K562 (cell line): ENCODE results near the gene SLC15A3. TPM values are rescaled to one million over a fixed set of nuclear protein-coding genes. Genes with fewer than 3 reads are reported as not detected.

Experiments used
- ATAC-seq: fragments of 200-7000 bp; cut with Tn5 transposase; 3 replicates; pipeline ENCODE4 v1.9.1; 2020; ENCODE audit warnings: moderate library complexity
- BruUV-seq: library from RNA; stranded (reverse); fragments of 400-500 nt; replicated peaks from 2 replicates; lab custom pipeline; 2021; lab: Mats Ljungman, UMichigan
- CTCF ChIA-PET: fragments of 300-600 bp; formaldehyde crosslinking; extraction: SDS; loops from one replicate; lab custom pipeline; 2021; ENCODE audit warnings: low intra/inter-chr PET ratio; lab: Yijun Ruan, JAX
- POLR2A ChIA-PET: fragments of 300-600, 350-650 bp; sonication (Branson Sonifier 250); formaldehyde crosslinking; extraction: SDS; loops from one replicate; lab custom pipeline; 2021; ENCODE audit warnings: antibody characterized with exemption, inconsistent platforms; lab: Yijun Ruan, JAX
- DNase-seq, 4 experiments: peaks; one replicate each; pipeline versions ENCODE4 v3.0.0 to v3.0.0-alpha.2; 2011 to 2018; ENCODE audit warnings: low spot score in 3 of 4, mixed read lengths in 3 of 4; ENCODE audit errors: extremely low read depth in 1 of 4
- FAIRE-seq: peaks from 2 replicates; lab custom pipeline; 2011; peaks lifted over from hg19 to GRCh38; lab: Jason Lieb, UNC
- H2AFZ ChIP-seq: 2 replicates; pipeline ENCODE4 v1.6.0; 2011; ENCODE audit warnings: low read depth, low read length, control low read depth, inconsistent platforms
- H3K27ac ChIP-seq: fragments of 200-600 bp; 3 replicates; pipeline ENCODE4 v1.8.0; 2011; ENCODE audit warnings: low read depth, mild to moderate bottlenecking, control low read depth, inconsistent platforms, low read length, moderate library complexity, mixed read lengths; ENCODE audit errors: extremely low read depth
- H3K27me3 ChIP-seq, 2 experiments: fragments of 300-600 bp in 1 of 2; 2 replicates in 1 of 2; 3 replicates in 1 of 2; pipeline versions ENCODE4 v1.6.0 to v1.8.0; 2011; ENCODE audit warnings: inconsistent platforms in 2 of 2, low read length in 2 of 2, mild to moderate bottlenecking in 1 of 2, mixed read lengths in 1 of 2, moderate library complexity in 1 of 2; ENCODE audit not compliant: control insufficient read depth in 2 of 2, insufficient read depth in 2 of 2
- H3K36me3 ChIP-seq: fragments of 300-600 bp; 3 replicates; pipeline ENCODE4 v1.8.0; 2011; ENCODE audit warnings: mild to moderate bottlenecking, low read length, inconsistent platforms; ENCODE audit not compliant: control insufficient read depth, insufficient read depth
- H3K4me1 ChIP-seq, 2 experiments: fragments of 200-600 bp in 1 of 2; replicated peaks in 1 of 2; 2 replicates in 1 of 2; 3 replicates in 1 of 2; pipeline versions ENCODE4 v1.5.1 to v1.8.0; 2011; ENCODE audit warnings: inconsistent platforms in 2 of 2, low read length in 2 of 2, mild to moderate bottlenecking in 1 of 2, mixed read lengths in 1 of 2, moderate library complexity in 1 of 2; ENCODE audit not compliant: control insufficient read depth in 2 of 2, insufficient read depth in 2 of 2
- H3K4me2 ChIP-seq: 2 replicates; pipeline ENCODE4 v1.6.1; 2011; ENCODE audit warnings: low read length, control low read depth, inconsistent platforms, mixed read lengths; ENCODE audit not compliant: insufficient read depth
- H3K4me3 ChIP-seq: fragments of 200-600 bp; sonication (generic), shearing (Covaris generic); 2 replicates; pipeline ENCODE4 v1.5.1; 2016; ENCODE audit warnings: control low read depth, inconsistent platforms
- H3K79me2 ChIP-seq: fragments of 200-600 bp; 3 replicates; pipeline ENCODE4 v1.8.0; 2011; ENCODE audit warnings: low read length, inconsistent platforms; ENCODE audit not compliant: control insufficient read depth, insufficient read depth
- H3K9ac ChIP-seq, 2 experiments: 2 replicates each; pipeline versions ENCODE4 v1.6.0 to v1.6.1; 2011; ENCODE audit warnings: low read depth in 2 of 2, low read length in 2 of 2, control low read depth in 1 of 2, inconsistent platforms in 1 of 2, mild to moderate bottlenecking in 1 of 2, mixed read lengths in 1 of 2; ENCODE audit not compliant: insufficient read depth in 1 of 2
- H3K9me1 ChIP-seq: one replicate; pipeline ENCODE4 v1.6.0; 2011; ENCODE audit warnings: inconsistent platforms, mild to moderate bottlenecking, low read length, moderate library complexity; ENCODE audit not compliant: control insufficient read depth, insufficient read depth
- H3K9me3 ChIP-seq: replicated peaks from 2 replicates; pipeline ENCODE4 v1.5.1; 2011; ENCODE audit warnings: low read depth, low read length, inconsistent platforms; ENCODE audit not compliant: control insufficient read depth, insufficient read depth
- H4K20me1 ChIP-seq: replicated peaks from 2 replicates; pipeline ENCODE4 v1.6.1; 2011; ENCODE audit warnings: low read length, inconsistent platforms, mixed read lengths; ENCODE audit not compliant: control insufficient read depth, insufficient read depth
- ELF4 ChIP-seq: fragments of 450-650 bp; formaldehyde crosslinking; IDR thresholded peaks from 2 replicates; pipeline ENCODE4 v1.4.0; 2022; ENCODE audit warnings: missing genetic modification characterization
- ESRRA ChIP-seq: fragments of 450-650 bp; IDR thresholded peaks from 2 replicates; pipeline ENCODE4 v1.6.1; 2014; ENCODE audit warnings: low read depth, mild to moderate bottlenecking, moderate library complexity, borderline replicate concordance
- LCOR ChIP-seq: sonication (generic); formaldehyde crosslinking; IDR thresholded peaks from 2 replicates; pipeline ENCODE4 v1.8.0; 2022; ENCODE audit warnings: mild to moderate bottlenecking, missing genetic modification reagents
- MYBL2 ChIP-seq, 2 experiments: fragments of 450-650 bp in 1 of 2; sonication (generic) in 1 of 2; formaldehyde crosslinking in 1 of 2; IDR thresholded peaks; 2 replicates each; pipeline versions ENCODE4 v1.6.1 to v1.8.1; 2017 to 2022; ENCODE audit warnings: borderline replicate concordance in 1 of 2, inconsistent platforms in 1 of 2, low read depth in 1 of 2, mild to moderate bottlenecking in 1 of 2, missing genetic modification reagents in 1 of 2, moderate library complexity in 1 of 2
- RBM15 ChIP-seq: fragments of 200-400 bp; formaldehyde crosslinking; IDR thresholded peaks from 2 replicates; pipeline ENCODE4 v1.6.1; 2018; ENCODE audit warnings: mild to moderate bottlenecking, low read length, moderate library complexity; ENCODE audit not compliant: insufficient read depth
- TARDBP ChIP-seq: fragments of 450-650 bp; IDR thresholded peaks from 2 replicates; pipeline ENCODE4 v1.6.1; 2016
- ZNF586 ChIP-seq: fragments of 450-650 bp; formaldehyde crosslinking; conservative IDR thresholded peaks from 2 replicates; pipeline ENCODE4 v1.4.0; 2020; ENCODE audit warnings: mild to moderate bottlenecking, moderate library complexity
- WGBS: fragments of 100-300 bp; shearing (Covaris generic); methylation state at CpG from one replicate; pipeline ENCODE4 v1.1.6; 2016; ENCODE audit warnings: low coverage, mixed read lengths; ENCODE audit not compliant: insufficient coverage; ENCODE audit errors: missing lambda C conversion rate; 5-methylcytosine and 5-hydroxymethylcytosine counted together
- in situ Hi-C: fragments of 300-500 bp; cut with MboI; formaldehyde crosslinking; loops from 4 replicates; pipeline ENCODE4 v1.15.0; 2018; ENCODE audit warnings: inconsistent platforms, mixed read lengths
- intact Hi-C: fragments of 100-400 bp; cut with micrococcal nuclease; formaldehyde crosslinking; loops from 2 replicates; pipeline ENCODE4 v1.14.2; 2022
- polyA plus RNA-seq, 8 experiments: library from polyadenylated mRNA; depleted of rRNA in 4 of 8; stranded (reverse) in 5 of 8; unstranded in 3 of 8; fragments of >200 nt; fragmentation: Nextera tagmentation in 2 of 8; fragmentation: Illumina TruSeq in 1 of 8; extraction: Ambion mirVana in 2 of 8; extraction: Trizol in 1 of 8; gene quantifications; 2 replicates each; pipeline versions ENCODE4 v1.2.1 to v1.2.3, GENCODE V29; 2011 to 2014; ENCODE audit warnings: inconsistent platforms in 1 of 8, missing spikeins in 1 of 8
- total RNA-seq, 7 experiments: library from RNA; depleted of rRNA in 6 of 7; stranded (reverse); fragments of >200 nt in 6 of 7; fragmentation: Illumina TruSeq in 2 of 7; extraction: Trizol in 2 of 7; gene quantifications; 2 replicates each; pipeline versions ENCODE4 v1.2.1 to v1.2.3, GENCODE V29; 2011 to 2021; ENCODE audit warnings: low replicate concordance in 1 of 7
- TF ChIP-seq, protein P1 (sequence below): sonication (generic); formaldehyde crosslinking; IDR thresholded peaks from 2 replicates; pipeline ENCODE4 v1.8.0; 2022; ENCODE audit warnings: missing genetic modification reagents, mild to moderate bottlenecking, borderline replicate concordance
- TF ChIP-seq, protein P2 (sequence below), 2 experiments: IDR thresholded peaks; 2 replicates each; pipeline ENCODE4 v1.6.1; 2012; ENCODE audit warnings: improper control_type of control experiment in 2 of 2, low read depth in 2 of 2, low read length in 2 of 2, borderline replicate concordance in 1 of 2

SLC15A3 gene
- total and polyA plus RNA-seq, 9 of the 15 experiments (the other 6 are each of a cell fraction or from before 2014, with no cell fraction given) = 0.07 to 0.27 TPM; not detected in 7

DNA sequence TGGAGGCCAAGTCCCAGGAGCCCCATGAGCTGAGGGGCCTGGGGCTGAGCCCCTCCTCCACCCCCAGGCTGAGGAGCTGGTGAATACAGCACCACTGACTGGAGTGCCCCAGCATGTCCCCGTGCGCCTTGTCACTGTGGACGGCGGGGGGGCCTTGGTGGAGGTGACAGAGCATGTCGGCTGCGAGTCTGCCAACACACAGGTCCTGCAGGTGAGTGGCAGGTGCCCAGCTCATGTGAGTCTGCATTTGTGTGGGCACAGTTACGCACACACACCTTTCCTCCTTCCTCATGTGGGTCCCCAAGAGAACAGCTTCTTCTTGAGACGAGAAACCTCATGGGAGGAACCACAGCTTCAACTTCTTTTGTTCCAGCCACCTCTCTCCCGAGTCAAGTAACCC, 20.1 kb downstream of the SLC15A3 start:
- no peak overlapping the region for H3K9ac ChIP-seq

DNA sequence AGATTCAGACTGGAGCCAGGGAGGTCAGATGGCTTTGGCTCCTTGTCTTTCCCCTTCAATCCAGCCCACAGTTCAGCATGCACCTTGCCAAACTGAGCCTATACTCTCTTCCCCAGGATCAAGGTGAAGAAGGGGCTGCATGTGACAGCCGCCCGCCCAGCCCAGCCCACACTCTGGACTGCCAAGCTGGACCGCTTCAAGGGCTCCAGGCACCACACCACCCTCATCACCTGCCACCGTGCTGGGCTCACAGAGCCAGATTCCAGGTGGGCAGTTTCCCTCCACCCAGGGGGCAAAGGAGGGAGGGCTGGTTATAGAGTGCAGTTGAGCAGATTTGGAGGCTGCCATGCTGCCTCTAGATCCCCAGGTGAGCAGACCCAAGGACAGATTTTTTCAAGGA, 21.6 kb downstream of the SLC15A3 start:
- Histone ChIP-seq H3K9me1 (no peaks in the 10 kb centered on the region), H4K20me1 (0 out of 2 replicates have a peak, but pooled peaks cover 15% of the 10 kb centered on the region), H3K36me3 (no peaks in the 10 kb centered on the region), H3K4me3 (no peak overlapping the region), H3K9me3 (no peaks in the 10 kb centered on the region), H3K27me3 (peaks cover 73 to 96% of the 10 kb centered on the region in 2 experiments), H3K27ac (no peak overlapping the region), H3K79me2 (no peaks in the 10 kb centered on the region), H2AFZ (no peak overlapping the region), H3K9ac (no peak overlapping the region), H3K4me2 (no peak overlapping the region), H3K4me1 (peaks cover 0 to 21% of the 10 kb centered on the region in 2 experiments; a peak in 1 of 5 replicates)
- ATAC-seq (no peak), FAIRE-seq (no peak), DNase-seq (no peak)
- in situ Hi-C loops = no loop called here
- TF ChIP-seq, protein P1, sequence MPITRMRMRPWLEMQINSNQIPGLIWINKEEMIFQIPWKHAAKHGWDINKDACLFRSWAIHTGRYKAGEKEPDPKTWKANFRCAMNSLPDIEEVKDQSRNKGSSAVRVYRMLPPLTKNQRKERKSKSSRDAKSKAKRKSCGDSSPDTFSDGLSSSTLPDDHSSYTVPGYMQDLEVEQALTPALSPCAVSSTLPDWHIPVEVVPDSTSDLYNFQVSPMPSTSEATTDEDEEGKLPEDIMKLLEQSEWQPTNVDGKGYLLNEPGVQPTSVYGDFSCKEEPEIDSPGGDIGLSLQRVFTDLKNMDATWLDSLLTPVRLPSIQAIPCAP (CRISPR knock-in tag) = no peak
- TF ChIP-seq ESRRA (no peak), ELF4 (CRISPR knock-in tag) (no peak), ZNF586 (CRISPR knock-in tag) (no peak)
- TF ChIP-seq, protein P2, sequence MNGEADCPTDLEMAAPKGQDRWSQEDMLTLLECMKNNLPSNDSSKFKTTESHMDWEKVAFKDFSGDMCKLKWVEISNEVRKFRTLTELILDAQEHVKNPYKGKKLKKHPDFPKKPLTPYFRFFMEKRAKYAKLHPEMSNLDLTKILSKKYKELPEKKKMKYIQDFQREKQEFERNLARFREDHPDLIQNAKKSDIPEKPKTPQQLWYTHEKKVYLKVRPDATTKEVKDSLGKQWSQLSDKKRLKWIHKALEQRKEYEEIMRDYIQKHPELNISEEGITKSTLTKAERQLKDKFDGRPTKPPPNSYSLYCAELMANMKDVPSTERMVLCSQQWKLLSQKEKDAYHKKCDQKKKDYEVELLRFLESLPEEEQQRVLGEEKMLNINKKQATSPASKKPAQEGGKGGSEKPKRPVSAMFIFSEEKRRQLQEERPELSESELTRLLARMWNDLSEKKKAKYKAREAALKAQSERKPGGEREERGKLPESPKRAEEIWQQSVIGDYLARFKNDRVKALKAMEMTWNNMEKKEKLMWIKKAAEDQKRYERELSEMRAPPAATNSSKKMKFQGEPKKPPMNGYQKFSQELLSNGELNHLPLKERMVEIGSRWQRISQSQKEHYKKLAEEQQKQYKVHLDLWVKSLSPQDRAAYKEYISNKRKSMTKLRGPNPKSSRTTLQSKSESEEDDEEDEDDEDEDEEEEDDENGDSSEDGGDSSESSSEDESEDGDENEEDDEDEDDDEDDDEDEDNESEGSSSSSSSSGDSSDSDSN (IDR thresholded peaks at IDR 0.05; ENCODE audit: borderline replicate concordance in 1 of 2, low read depth in 2 of 2, low read length in 2 of 2) = no peak
- BruUV-seq = no TSS peak
- intact Hi-C loops = no loop called here
- CTCF ChIA-PET = no interaction called here
- POLR2A ChIA-PET = interaction anchor here (0.9 to 1.4 kb wide), 3 partner anchors 12 to 210 kb away, joined by 3 to 4 read pairs (median 3); no protein-coding TSS in a partner anchor
- whole genome bisulfite sequencing = 6% methylated on average over 2 of the region's 4 CpGs

More for the DNA sequence above, 20.1 kb downstream of the SLC15A3 start:
- DNase-seq = no peak
- Histone ChIP-seq H3K9me1 (no peaks in the 10 kb centered on the region), H3K27me3 (peaks cover 74 to 96% of the 10 kb centered on the region in 2 experiments), H3K4me1 (peaks cover 0 to 28% of the 10 kb centered on the region in 2 experiments; a peak in 1 of 5 replicates), H3K4me3 (no peak overlapping the region), H3K36me3 (no peaks in the 10 kb centered on the region), H4K20me1 (peaks cover 15% of the 10 kb centered on the region; the same call in 1 of the 2 replicates), H3K4me2 (no peak overlapping the region), H2AFZ (no peak overlapping the region), H3K79me2 (no peaks in the 10 kb centered on the region), H3K9me3 (no peaks in the 10 kb centered on the region), H3K27ac (no peak overlapping the region)
- ATAC-seq = no peak
- ChIA-PET POLR2A (interaction anchor here (0.6 kb wide), 1 partner anchor 332 kb away, joined by 3 read pairs; no protein-coding TSS in a partner anchor), CTCF (no interaction called here)
- FAIRE-seq = no peak
- no TSS peak for BruUV-seq
- in situ Hi-C loops = no loop called here
- 1% methylated on average over 9 of the region's 9 CpGs for WGBS
- TF ChIP-seq TARDBP = no peak
- no peak for TF ChIP-seq RBM15
- no peak for TF ChIP-seq MYBL2 (IDR thresholded peaks at IDR 0.05; ENCODE audit: low read depth)
- no peak for TF ChIP-seq MYBL2 (CRISPR knock-in tag; IDR thresholded peaks at IDR 0.05; ENCODE audit: borderline replicate concordance)
- TF ChIP-seq LCOR (CRISPR knock-in tag) = no peak
- intact Hi-C loops = no loop called here
